ENCODE measurements around the gene PRKCA.

The PRKCA gene

GRCh38 chr17:66301367-66301863 lies 998 bp upstream of the PRKCA start:
- TF ChIP-seq ZBTB7A (IDR thresholded peaks at IDR 0.05; ENCODE audit: low read depth) (no peak), FOXM1 (IDR thresholded peaks at IDR 0.05; ENCODE audit: borderline replicate concordance, low read depth) (no peak), EP300 (IDR thresholded peaks at IDR 0.05; ENCODE audit: borderline replicate concordance) (no peak), USF1 (IDR thresholded peaks at IDR 0.05) (no peak), TCF12 (IDR thresholded peaks at IDR 0.05; ENCODE audit: low read depth) (no peak), RAD21 (IDR thresholded peaks at IDR 0.05; ENCODE audit: low read depth) (no peak), NFIC (IDR thresholded peaks at IDR 0.05) (no peak)

GRCh38 chr17:66302761-66303626 lies 581 bp downstream of the PRKCA start:
- TF ChIP-seq MAX (IDR thresholded peaks at IDR 0.05) (peak; percentile 37), TAF1 (IDR thresholded peaks at IDR 0.05; ENCODE audit: low read depth) (no peak), EP300 (IDR thresholded peaks at IDR 0.05; ENCODE audit: borderline replicate concordance) (no peak), ZBTB7A (IDR thresholded peaks at IDR 0.05; ENCODE audit: low read depth) (peak; percentile 71; the same call in 1 of the 2 replicates), TCF12 (IDR thresholded peaks at IDR 0.05; ENCODE audit: low read depth) (no peak), NFIC (IDR thresholded peaks at IDR 0.05) (no peak), FOXM1 (IDR thresholded peaks at IDR 0.05; ENCODE audit: borderline replicate concordance, low read depth) (no peak)

GRCh38 chr17:66304304-66305174 lies 2.1 kb downstream of the PRKCA start:
- TF ChIP-seq CREB1 (IDR thresholded peaks at IDR 0.05; ENCODE audit: low read depth) (no peak), ZBTB7A (IDR thresholded peaks at IDR 0.05; ENCODE audit: low read depth) (no peak), CEBPB (IDR thresholded peaks at IDR 0.05) (no peak), YY1 (IDR thresholded peaks at IDR 0.05; ENCODE audit: low read depth) (no peak), USF1 (IDR thresholded peaks at IDR 0.05) (no peak), EGR1 (IDR thresholded peaks at IDR 0.05) (no peak)

GRCh38 chr17:66306446-66306845 lies 4.0 kb downstream of the PRKCA start:
- no peak for TF ChIP-seq YY1 (IDR thresholded peaks at IDR 0.05; ENCODE audit: low read depth)
- TF ChIP-seq USF1 (IDR thresholded peaks at IDR 0.05) = no peak
- no peak for TF ChIP-seq TCF12 (IDR thresholded peaks at IDR 0.05; ENCODE audit: low read depth)
- TF ChIP-seq CREB1 (IDR thresholded peaks at IDR 0.05; ENCODE audit: low read depth) = no peak
- TF ChIP-seq REST (IDR thresholded peaks at IDR 0.05; ENCODE audit: low read depth) = no peak
- no peak for TF ChIP-seq EP300 (IDR thresholded peaks at IDR 0.05; ENCODE audit: borderline replicate concordance)
- TF ChIP-seq TAF1 (IDR thresholded peaks at IDR 0.05; ENCODE audit: low read depth) = no peak
- TF ChIP-seq MAX (IDR thresholded peaks at IDR 0.05) = no peak
- TF ChIP-seq TEAD4 (IDR thresholded peaks at IDR 0.05) = no peak
- no peak for TF ChIP-seq ZBTB7A (IDR thresholded peaks at IDR 0.05; ENCODE audit: low read depth)
- TF ChIP-seq EGR1 (IDR thresholded peaks at IDR 0.05) = no peak
- no peak for TF ChIP-seq FOXM1 (IDR thresholded peaks at IDR 0.05; ENCODE audit: borderline replicate concordance, low read depth)
- TF ChIP-seq RAD21 (IDR thresholded peaks at IDR 0.05; ENCODE audit: low read depth) = no peak
- no peak for TF ChIP-seq NFIC (IDR thresholded peaks at IDR 0.05)
- TF ChIP-seq CEBPB (IDR thresholded peaks at IDR 0.05) = no peak

GRCh38 chr17:66307257-66307656 lies 4.8 kb downstream of the PRKCA start:
- TF ChIP-seq CREB1 (IDR thresholded peaks at IDR 0.05; ENCODE audit: low read depth) = no peak
- TF ChIP-seq FOXM1 (IDR thresholded peaks at IDR 0.05; ENCODE audit: borderline replicate concordance, low read depth) = no peak

- TF ChIP-seq CEBPB (IDR thresholded peaks at IDR 0.05) = no peak
Measured at GRCh38 chr17:66308856-66309255, 6.4 kb downstream of the PRKCA start.

GRCh38 chr17:66309793-66310192 lies 7.4 kb downstream of the PRKCA start:
- TF ChIP-seq USF1 (IDR thresholded peaks at IDR 0.05) = no peak
- TF ChIP-seq EGR1 (IDR thresholded peaks at IDR 0.05) = no peak
- no peak for TF ChIP-seq EP300 (IDR thresholded peaks at IDR 0.05; ENCODE audit: borderline replicate concordance)
- TF ChIP-seq RAD21 (IDR thresholded peaks at IDR 0.05; ENCODE audit: low read depth) = no peak
- no peak for TF ChIP-seq CREB1 (IDR thresholded peaks at IDR 0.05; ENCODE audit: low read depth)
- TF ChIP-seq MAX (IDR thresholded peaks at IDR 0.05) = no peak
- no peak for TF ChIP-seq TCF12 (IDR thresholded peaks at IDR 0.05; ENCODE audit: low read depth)
